ENCODE data around the gene FAM47E. TPM values are rescaled to one million over a fixed set of nuclear protein-coding genes. Genes with fewer than 3 reads are reported as not detected.

The FAM47E gene
- total and polyA plus RNA-seq, 2 of the 13 experiments (the other 11 are each of a cell fraction or from before 2014, with no cell fraction given) = 0.33 to 0.66 TPM

DNA sequence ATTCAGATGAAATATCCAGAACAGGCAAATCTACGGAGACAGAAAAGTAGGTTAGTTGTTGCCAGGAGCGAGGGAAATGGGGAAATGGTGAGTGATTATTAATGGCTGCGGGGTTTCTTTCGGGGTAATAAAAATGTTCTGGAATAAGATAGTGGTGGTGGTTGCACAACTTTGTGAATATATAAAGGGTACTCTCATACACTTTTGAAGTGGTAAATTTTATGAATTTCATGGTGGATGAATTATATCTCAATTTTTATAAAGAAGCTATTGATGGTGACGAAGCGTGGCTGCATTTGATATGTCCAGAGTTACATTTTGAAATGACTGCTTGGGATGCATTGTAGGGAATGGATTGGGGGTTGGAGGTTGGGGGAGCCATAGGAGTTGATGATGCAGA, 16.3 kb downstream of the FAM47E start:
- Histone ChIP-seq H3K9ac (ENCODE audit: insufficient read depth, low read depth, low read length) (no peak overlapping the region), H3K36me3 (replicated peaks in 1 of 2; ENCODE audit: control insufficient read depth in 1 of 2, insufficient read depth in 2 of 2, low read length in 2 of 2) (no peaks in the 10 kb centered on the region), H4K20me1 (ENCODE audit: insufficient read depth, low read length) (no peaks in the 10 kb centered on the region), H2AFZ (ENCODE audit: low read length) (no peak overlapping the region), H3K4me1 (ENCODE audit: insufficient read depth, low read length) (peaks cover 52% of the 10 kb centered on the region), H3K9me3 (ENCODE audit: low read length) (no peaks in the 10 kb centered on the region), H3K27ac (ENCODE audit: extremely low read length, insufficient read depth, low read length) (no peak overlapping the region), H3K4me3 (replicated peaks in 1 of 3; ENCODE audit: insufficient read depth in 1 of 3, low read depth in 2 of 3, low read length in 3 of 3) (no peak overlapping the region), H3K79me2 (ENCODE audit: insufficient read depth, low read length) (no peaks in the 10 kb centered on the region), H3K4me2 (ENCODE audit: low read depth, low read length) (no peak overlapping the region), H3K27me3 (ENCODE audit: control insufficient read depth in 1 of 2, insufficient read depth in 2 of 2, low read length in 2 of 2) (no peaks in the 10 kb centered on the region; a peak in 1 of 5 replicates)
- FAIRE-seq (no peak), ATAC-seq (no peak), DNase-seq (ENCODE audit: low spot score) (no peak)
- CTCF ChIA-PET (ENCODE audit: low intra/inter-chr PET ratio, low total read pairs) = no interaction called here
- intact Hi-C loops (cut with micrococcal nuclease; ENCODE audit: unreplicated experiment) (no loop called here), in situ Hi-C loops (cut with HindIII; ENCODE audit: extremely low pct_ligation_motif_present, low pct_unique_long_range_greater_than_20kb) (no loop called here)
- 91% methylated on average over 6 of the region's 6 CpGs for WGBS (ENCODE audit: low lambda C conversion rate)
- TF ChIP-seq SMYD3 (CRISPR knock-in tag; IDR thresholded peaks at IDR 0.05) (no peak), ZNF160 (CRISPR knock-in tag; IDR thresholded peaks at IDR 0.05) (no peak), HDAC1 (CRISPR knock-in tag; IDR thresholded peaks at IDR 0.05) (no peak), DNMT1 (CRISPR knock-in tag; IDR thresholded peaks at IDR 0.05) (no peak), ZNF747 (CRISPR knock-in tag; IDR thresholded peaks at IDR 0.05; ENCODE audit: borderline replicate concordance) (no peak), ZNF260 (CRISPR knock-in tag; IDR thresholded peaks at IDR 0.05; ENCODE audit: borderline replicate concordance, low read depth) (no peak), ZMYM3 (CRISPR knock-in tag; IDR thresholded peaks at IDR 0.05) (no peak), ZNF17 (CRISPR knock-in tag; IDR thresholded peaks at IDR 0.05) (no peak), ZNF768 (CRISPR knock-in tag; IDR thresholded peaks at IDR 0.05) (no peak), FOXA1 (IDR thresholded peaks at IDR 0.05) (no peak), FOXA1 (CRISPR knock-in tag; IDR thresholded peaks at IDR 0.05) (no peak), SCMH1 (CRISPR knock-in tag; IDR thresholded peaks at IDR 0.05; ENCODE audit: borderline replicate concordance) (no peak), BATF2 (CRISPR knock-in tag; IDR thresholded peaks at IDR 0.05) (no peak), NR2F2 (IDR thresholded peaks at IDR 0.05; ENCODE audit: borderline replicate concordance, low read depth) (no peak), ZNF550 (CRISPR knock-in tag; IDR thresholded peaks at IDR 0.05; ENCODE audit: borderline replicate concordance) (no peak)
- POLR2A ChIA-PET = no interaction called here
- no TSS peak for BruUV-seq (replicated peaks)
